H1 (cell line): ENCODE data around the gene PRRX1. TPM values are rescaled to one million over a fixed set of nuclear protein-coding genes. Genes with fewer than 3 reads are reported as not detected.

Experiments
- CHD1 ChIP-seq: IDR thresholded peaks from 2 replicates; pipeline ENCODE4 v1.6.1; 2012; ENCODE audit warnings: low read depth, low read length, improper control_type of control experiment
- CHD7 ChIP-seq: fragments of 300-600 bp; sonication (generic); IDR thresholded peaks from 2 replicates; pipeline ENCODE4 v1.7.1; 2012; ENCODE audit warnings: low read length, moderate library complexity, mild to moderate bottlenecking, inconsistent platforms; ENCODE audit not compliant: insufficient replicate concordance
- JUN ChIP-seq: IDR thresholded peaks from 2 replicates; pipeline ENCODE4 v1.6.1; 2011; ENCODE audit warnings: low read depth, mild to moderate bottlenecking, improper control_type of control experiment, low read length
- KDM1A ChIP-seq: fragments of 200-600, 300-600 bp; sonication (generic); IDR thresholded peaks from 2 replicates; pipeline ENCODE4 v1.7.1; 2016; ENCODE audit warnings: mild to moderate bottlenecking, low read length, borderline replicate concordance
- MAFK ChIP-seq: IDR thresholded peaks from 2 replicates; pipeline ENCODE4 v1.6.1; 2012; ENCODE audit warnings: low read depth, mild to moderate bottlenecking, improper control_type of control experiment, low read length
- polyA plus RNA-seq, 7 experiments: library from polyadenylated mRNA; depleted of rRNA in 3 of 7; stranded (reverse) in 5 of 7; unstranded in 2 of 7; fragments of >200 nt in 5 of 7; fragments of 200-250 nt in 2 of 7; gene quantifications; 1 replicate in 5 of 7; 2 replicates in 1 of 7; 4 replicates in 1 of 7; pipeline versions ENCODE4 v1.2.1 to v1.2.3, GENCODE V29; 2011 to 2013; ENCODE audit warnings: missing spikeins in 2 of 7, mixed read lengths in 2 of 7
- total RNA-seq: library from RNA; stranded (reverse); fragmentation: NEBNext Ultra II Directional; extraction: Animal tissue kit (Norgen Biotek cat#: 25700); gene quantifications from 2 replicates; pipeline ENCODE4 v1.2.1, GENCODE V29; 2021

PRRX1 gene
- total and polyA plus RNA-seq, 2 of the 8 experiments (the other 6 are each of a cell fraction or from before 2014, with no cell fraction given) = not detected

DNA sequence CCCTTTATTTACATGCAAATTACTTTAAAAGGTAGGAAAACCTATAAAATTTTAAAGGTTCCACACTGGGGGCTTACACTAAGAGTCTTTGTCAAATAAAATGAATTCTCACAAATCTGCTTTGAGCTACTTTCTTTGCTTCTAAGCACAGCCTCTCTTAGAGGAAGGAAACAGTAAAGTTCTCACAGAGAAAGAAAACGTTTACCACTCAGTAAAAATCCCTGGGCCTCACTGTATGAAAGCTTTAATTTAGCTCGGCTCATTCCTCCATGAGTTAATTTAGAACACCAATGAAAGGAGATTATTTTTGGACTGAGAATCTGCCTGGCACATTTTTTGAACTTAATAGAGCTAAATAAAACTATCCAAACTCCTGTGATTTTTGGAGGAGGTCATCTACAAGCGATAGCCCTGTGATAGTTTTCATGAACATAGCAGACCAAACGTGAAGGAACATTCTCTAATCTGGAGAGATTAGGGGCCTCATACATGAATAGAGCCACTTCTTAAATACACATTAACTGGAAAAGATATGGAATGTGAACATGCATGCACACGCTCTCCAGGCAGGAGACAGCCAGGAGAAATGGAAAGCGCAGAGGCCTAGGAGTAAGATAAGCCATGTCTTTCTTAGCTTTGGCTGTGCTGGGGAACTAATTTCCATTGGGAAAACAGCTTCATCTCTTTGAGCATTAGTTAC is 32.8 kb downstream of the PRRX1 start (continued):
- TF ChIP-seq MAFK (no peak), CHD1 (no peak), KDM1A (no peak), CHD7 (no peak), JUN (no peak)
- TF ChIP-seq, all 59 proteins: peak for 0
